ENCODE measurements around the gene SPATS2L.

DNA sequence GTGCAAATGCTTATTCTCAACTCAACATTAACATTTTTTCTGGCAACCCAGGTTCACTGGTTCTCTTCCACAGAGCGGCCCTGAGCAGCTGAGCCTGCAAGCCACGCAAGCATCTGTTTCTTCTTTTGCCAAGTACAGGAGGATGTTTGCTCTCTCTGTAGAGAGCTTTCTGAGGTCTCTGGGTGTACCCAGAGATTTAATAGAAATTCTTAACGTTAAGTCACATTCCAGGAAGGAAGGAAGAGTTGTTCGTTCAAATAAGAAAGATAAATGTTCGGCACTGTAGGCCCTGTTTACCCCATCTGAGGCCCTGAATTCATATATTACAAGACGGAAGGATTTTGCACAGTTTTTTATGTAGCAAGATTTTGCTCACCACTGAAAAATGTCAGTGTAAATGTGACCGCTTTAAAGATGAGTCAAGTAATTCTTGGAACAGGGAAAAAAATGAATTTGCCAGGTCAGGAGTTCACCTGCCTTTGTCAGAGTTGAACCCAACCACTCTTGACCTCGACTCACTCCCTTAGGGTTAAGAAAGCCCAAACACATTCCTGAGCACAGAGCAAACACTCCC lies 173.3 kb downstream of the SPATS2L start:
- TF ChIP-seq, protein P1, sequence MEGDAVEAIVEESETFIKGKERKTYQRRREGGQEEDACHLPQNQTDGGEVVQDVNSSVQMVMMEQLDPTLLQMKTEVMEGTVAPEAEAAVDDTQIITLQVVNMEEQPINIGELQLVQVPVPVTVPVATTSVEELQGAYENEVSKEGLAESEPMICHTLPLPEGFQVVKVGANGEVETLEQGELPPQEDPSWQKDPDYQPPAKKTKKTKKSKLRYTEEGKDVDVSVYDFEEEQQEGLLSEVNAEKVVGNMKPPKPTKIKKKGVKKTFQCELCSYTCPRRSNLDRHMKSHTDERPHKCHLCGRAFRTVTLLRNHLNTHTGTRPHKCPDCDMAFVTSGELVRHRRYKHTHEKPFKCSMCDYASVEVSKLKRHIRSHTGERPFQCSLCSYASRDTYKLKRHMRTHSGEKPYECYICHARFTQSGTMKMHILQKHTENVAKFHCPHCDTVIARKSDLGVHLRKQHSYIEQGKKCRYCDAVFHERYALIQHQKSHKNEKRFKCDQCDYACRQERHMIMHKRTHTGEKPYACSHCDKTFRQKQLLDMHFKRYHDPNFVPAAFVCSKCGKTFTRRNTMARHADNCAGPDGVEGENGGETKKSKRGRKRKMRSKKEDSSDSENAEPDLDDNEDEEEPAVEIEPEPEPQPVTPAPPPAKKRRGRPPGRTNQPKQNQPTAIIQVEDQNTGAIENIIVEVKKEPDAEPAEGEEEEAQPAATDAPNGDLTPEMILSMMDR (conservative IDR thresholded peaks at IDR 0.05 in 1 of 2, IDR thresholded peaks at IDR 0.05 in 1 of 2; ENCODE audit: extremely low read depth in 1 of 2, insufficient read depth in 1 of 2, low read depth in 1 of 2, low read length in 2 of 2): no peak
- TF ChIP-seq EZH2 (IDR thresholded peaks at IDR 0.05; ENCODE audit: borderline replicate concordance, low read length): no peak
